Measurements from ENCODE around the gene CIITA. TPM values are rescaled to one million over a fixed set of nuclear protein-coding genes. Genes with fewer than 3 reads are reported as not detected.
"Not testable (repeated sequence)": the region's sequence is repeated elsewhere in the genome, so short reads cannot be mapped to it uniquely, and the experiment has no call there.

Gene CIITA
- total and polyA plus RNA-seq, 12 donors, result 1.3 to 48.1 (median 17.5) TPM

GRCh38 chr16:10926867-10927266 is 49.9 kb downstream of the CIITA start:
- TF ChIP-seq CTCF (IDR thresholded peaks at IDR 0.05) (no peak), POLR2A (IDR thresholded peaks at IDR 0.05) (no peak)
- Histone ChIP-seq H3K4me3 (no peak overlapping the region), H3K4me1 (replicated peaks in 1 of 2) (peaks cover 42 to 49% of the 10 kb centered on the region in 2 donors), H3K27me3 (no peaks in the 10 kb centered on the region), H3K27ac (no peak overlapping the region), H3K36me3 (replicated peaks in 1 of 2) (peaks cover 0 to 47% of the 10 kb centered on the region in 2 donors), H3K9me3 (replicated peaks in 1 of 3) (no peaks in the 10 kb centered on the region)
- intact Hi-C loops (cut with DNase I), result loop anchor here in 1 of 2 donors (10.0 kb wide), 1 partner anchor 412 kb away; no protein-coding TSS in a partner anchor
- 90 to 96% (median 94%) methylated on average over 5 of the region's 5 CpGs for WGBS, 4 donors
- DNase-seq, result no peak

GRCh38 chr16:10927497-10928112 is 50.6 kb downstream of the CIITA start:
- intact Hi-C loops (cut with DNase I), result loop anchor here in 1 of 2 donors (10.0 kb wide), 1 partner anchor 413 kb away; no protein-coding TSS in a partner anchor
- H3K36me3 ChIP-seq (replicated peaks in 1 of 2), result peaks cover 0 to 50% of the 10 kb centered on the region in 2 donors
- H3K27ac ChIP-seq, result no peak overlapping the region
- DNase-seq, result no peak
- TF ChIP-seq CTCF (IDR thresholded peaks at IDR 0.05), result no peak
- no peak for TF ChIP-seq POLR2A (IDR thresholded peaks at IDR 0.05)
- no peaks in the 10 kb centered on the region for H3K9me3 ChIP-seq (replicated peaks in 1 of 3)
- no peak overlapping the region for H3K4me3 ChIP-seq
- peaks cover 34 to 42% of the 10 kb centered on the region in 2 donors for H3K4me1 ChIP-seq (replicated peaks in 1 of 2)
- no peaks in the 10 kb centered on the region for H3K27me3 ChIP-seq
- 92 to 96% (median 95%) methylated on average over 11 of the region's 11 CpGs for WGBS, 4 donors

- not testable (repeated sequence) for DNase-seq; H3K27me3 ChIP-seq; H3K4me3 ChIP-seq; H3K9me3 ChIP-seq (replicated peaks in 1 of 3)
- peaks cover 27 to 49% of the 10 kb centered on the region in 2 donors for H3K4me1 ChIP-seq (replicated peaks in 1 of 2)
- peak overlapping the region in 3 of 5 donors; percentile 26 to 76 (median 69) for H3K27ac ChIP-seq
- intact Hi-C loops (cut with DNase I), result loop anchor here in 1 of 2 donors (10.0 kb wide), 1 partner anchor 414 kb away; no protein-coding TSS in a partner anchor
- 63 to 81% (median 73%) methylated on average over 11 to 12 of the region's 12 CpGs for WGBS, 4 donors
- peaks cover 0 to 61% of the 10 kb centered on the region in 2 donors for H3K36me3 ChIP-seq (replicated peaks in 1 of 2)
Observed at GRCh38 chr16:10929097-10929496, 52.1 kb downstream of the CIITA start.

- Histone ChIP-seq H3K4me3 (no peak overlapping the region), H3K27me3 (no peaks in the 10 kb centered on the region), H3K27ac (peak overlapping the region in 2 of 5 donors; percentile 69 to 76), H3K9me3 (replicated peaks in 1 of 3) (no peaks in the 10 kb centered on the region), H3K4me1 (replicated peaks in 1 of 2) (peaks cover 31 to 52% of the 10 kb centered on the region in 2 donors), H3K36me3 (replicated peaks in 1 of 2) (peaks cover 0 to 53% of the 10 kb centered on the region in 2 donors)
- WGBS, 4 donors, result 59 to 64% (median 60%) methylated on average over 13 to 15 of the region's 15 CpGs
- no peak for TF ChIP-seq CTCF (IDR thresholded peaks at IDR 0.05)
- TF ChIP-seq POLR2A (IDR thresholded peaks at IDR 0.05), result peak in 1 of 2 donors; percentile 43
- intact Hi-C loops (cut with DNase I), result loop anchor here in 1 of 2 donors (10.0 kb wide), 1 partner anchor 415 kb away; no protein-coding TSS in a partner anchor
- DNase-seq, result peak in 5 of 7 donors; percentile 76 to 89 (median 86)
Observed at GRCh38 chr16:10929853-10930754, 53.1 kb downstream of the CIITA start.

All from adrenal gland (tissue), 12 donors.